ENCODE data around the gene NEO1.
"Not testable (repeated sequence)": the region's sequence is repeated elsewhere in the genome, so short reads cannot be mapped to it uniquely, and the experiment has no call there.

Gene NEO1

DNA sequence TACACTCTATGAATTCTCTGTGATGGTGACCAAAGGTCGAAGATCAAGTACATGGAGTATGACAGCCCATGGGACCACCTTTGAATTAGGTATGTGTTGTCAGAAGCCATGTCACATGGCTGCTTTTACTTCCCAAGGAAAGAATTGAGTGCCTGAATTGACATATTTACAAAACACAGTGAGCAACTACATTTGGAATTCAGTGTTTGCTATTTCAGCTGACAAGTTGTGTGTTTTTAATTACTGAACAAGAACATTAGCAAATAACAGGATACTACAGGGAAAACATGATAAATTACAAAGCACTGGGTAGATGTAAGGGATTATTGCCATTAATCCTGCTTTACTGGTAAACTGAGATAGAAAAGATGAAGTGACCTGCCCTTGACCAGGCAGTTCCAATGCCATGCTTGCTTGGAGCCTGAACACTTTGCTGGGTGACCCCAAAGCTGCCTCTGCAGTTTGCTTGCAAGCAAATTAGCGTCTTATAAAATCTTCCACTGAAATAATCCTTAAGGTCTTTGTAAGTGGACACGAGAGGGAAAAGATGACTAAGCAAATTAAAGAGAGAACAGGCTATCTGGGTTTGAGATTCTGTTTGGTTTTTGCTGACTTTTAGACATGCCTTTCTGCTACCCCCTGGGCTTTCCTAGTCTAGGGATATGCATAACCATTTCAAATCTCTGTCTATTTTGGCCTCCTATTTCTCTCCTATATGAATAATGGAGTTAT lies 218.3 kb downstream of the NEO1 start:
- DNase-seq, result no peak

DNA sequence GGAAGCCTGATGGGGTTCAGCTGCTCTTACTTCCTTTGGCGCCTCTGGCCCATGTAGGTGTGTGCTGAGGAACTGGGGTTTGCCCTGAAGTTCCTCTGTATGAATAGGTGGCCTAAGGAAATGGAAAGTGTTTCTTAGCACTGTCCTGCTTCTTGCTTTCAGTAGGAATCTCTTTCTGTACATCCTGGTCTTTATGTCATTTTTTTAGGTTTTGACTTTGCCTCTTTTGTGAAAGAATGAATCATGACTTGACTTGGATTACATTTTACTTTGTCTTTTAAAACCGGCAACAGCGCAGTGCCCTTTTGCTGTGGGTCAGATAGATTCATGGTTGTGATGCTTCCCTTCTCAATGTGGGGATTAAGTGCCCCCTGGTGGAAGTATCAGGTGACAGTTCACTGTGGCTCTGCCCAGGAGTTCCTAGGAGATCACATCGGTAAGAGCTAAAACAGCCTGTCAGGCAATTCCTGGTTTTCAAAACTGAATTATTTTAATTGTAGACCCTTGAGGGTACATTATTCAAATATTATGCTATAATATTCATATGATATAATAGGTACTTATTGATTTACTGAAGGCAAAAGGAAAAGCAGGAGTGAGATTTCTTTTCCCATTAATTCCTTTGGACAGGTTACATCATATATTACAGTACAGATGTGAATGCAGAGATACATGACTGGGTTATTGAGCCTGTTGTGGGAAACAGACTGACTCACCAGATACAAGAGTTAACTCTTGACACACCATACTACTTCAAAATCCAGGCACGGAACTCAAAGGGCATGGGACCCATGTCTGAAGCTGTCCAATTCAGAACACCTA lies 221.1 kb downstream of the NEO1 start:
- DNase-seq, result peak; percentile 38 to 72

DNA sequence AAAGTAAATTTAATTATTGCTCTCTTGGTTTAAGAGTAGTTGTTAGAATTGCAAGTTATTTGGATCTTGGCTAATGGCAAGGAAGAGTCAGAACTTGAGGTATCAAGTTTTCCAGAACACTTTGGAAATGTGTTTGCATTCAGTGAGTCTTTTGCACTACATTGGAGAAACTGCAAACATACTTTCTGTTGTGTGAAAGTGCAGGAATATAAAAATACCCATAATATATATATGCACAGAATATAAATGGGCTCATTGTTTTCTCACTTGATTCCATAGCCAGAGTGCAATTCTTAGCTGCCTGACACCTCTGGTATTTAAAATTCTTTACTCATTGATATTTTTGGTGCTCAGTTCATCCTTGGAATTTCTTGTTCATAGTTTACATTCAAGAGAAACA lies 223.6 kb downstream of the NEO1 start:
- no peak for DNase-seq

DNA sequence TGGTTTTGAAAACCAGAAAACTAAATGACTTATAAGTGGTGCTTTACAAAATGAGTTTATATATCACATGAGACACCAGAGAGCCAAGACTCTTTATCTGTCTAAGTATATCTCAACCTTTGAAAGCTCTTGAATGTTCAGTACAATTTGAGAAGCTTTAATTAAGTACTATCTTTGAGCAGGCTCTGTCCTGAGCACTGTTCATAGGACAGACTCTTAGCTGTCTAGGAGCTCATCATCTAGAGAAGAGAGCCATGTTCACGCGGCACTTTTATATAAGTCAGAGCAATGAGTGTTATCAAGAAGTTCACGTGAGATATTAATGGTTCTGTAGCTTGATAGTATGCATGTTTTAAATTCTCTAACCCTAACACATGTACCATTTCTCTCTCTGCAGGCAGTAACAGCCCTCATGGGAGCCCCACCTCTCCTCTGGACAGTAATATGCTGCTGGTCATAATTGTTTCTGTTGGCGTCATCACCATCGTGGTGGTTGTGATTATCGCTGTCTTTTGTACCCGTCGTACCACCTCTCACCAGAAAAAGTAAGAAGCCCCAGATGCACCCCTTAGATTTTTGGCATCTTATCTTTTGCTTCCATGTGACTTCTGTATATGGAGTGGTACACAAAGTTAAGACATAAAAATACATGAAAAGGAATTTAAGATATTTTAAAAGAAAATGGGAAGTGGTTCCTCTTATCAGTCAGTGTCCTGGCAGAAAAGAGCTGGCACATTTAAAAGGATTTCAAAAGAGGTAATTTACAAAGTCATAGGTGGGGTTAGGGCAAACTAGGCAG lies 230.5 kb downstream of the NEO1 start:
- no peak for DNase-seq

DNA sequence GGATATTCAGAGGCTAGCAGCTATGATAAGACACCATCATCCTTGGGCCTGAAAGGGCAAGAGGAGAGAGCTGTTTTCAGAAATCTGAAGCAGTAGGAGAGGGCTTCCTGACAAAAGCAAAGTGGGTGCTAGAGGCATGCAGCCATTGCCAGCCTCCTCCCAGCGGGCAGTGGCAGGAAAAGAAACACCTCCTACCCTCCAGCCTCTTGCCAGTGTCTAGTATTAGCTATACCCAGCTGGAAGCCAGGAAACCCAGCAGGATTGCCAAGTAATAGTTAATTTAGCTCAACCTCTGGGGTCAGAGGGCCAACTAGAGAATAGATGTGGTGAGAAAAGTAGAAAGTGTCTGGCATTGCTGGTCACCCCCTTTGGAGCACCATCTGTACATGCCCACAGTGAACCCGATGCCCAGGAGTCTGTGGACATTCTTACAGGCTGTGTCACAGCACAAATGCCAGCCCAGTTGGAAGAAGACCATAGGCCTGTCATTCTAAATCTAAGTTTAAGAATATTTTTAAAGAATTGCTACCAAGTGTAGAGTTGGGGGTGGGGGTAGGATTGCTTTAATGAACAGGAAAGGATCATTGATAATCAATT lies 231.2 kb downstream of the NEO1 start:
- no peak for DNase-seq

DNA sequence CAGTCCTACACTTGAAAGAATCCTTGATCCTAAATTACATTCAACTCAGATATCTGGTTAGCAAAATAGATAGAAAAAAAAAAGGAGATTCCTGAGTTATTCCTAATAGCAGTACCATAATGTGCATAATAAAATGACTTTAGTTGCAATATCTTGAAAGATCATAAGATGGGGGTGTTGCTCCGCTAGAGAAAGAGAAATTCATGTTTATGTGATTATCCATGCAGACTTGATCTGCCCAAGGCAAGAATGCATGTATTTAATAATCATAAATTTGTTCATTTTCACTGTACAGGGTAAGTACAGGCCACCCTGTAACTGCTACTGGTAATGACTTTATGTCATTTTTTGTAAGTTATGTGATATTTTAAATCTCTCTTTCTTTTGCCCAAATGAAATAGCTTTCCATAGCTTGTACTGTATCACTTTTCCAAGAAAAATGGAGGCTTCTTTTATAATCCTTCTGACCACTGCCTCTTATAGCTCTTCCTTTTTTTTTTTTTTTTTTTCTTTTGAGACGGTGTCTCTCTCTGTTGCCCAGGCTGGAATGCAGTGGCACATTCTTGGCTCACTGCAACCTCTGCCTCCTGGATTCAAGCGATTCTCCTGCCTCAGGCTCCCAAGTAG lies 231.9 kb downstream of the NEO1 start:
- DNase-seq, result peak in 1 of 2 experiments; percentile 47

DNA sequence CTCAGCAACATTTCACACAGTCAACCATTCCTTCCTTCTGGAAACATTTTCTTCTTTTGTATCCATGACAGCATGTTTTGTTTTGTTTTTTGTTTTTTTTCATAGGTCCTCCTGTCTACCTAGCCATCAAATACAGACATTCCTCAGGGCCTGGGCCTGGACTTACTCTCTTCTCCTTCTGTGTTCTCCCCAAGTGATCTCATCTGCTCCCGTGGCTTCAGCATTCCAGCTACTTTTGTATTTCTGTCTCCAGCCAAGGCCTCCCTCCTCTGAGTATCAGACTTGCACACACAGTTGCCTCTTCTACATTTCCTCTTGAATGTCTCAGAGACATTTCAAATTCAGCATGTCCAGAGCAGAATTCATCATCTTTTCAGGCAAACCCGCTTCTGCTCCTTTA lies 234.0 kb downstream of the NEO1 start:
- no peak for DNase-seq

DNA sequence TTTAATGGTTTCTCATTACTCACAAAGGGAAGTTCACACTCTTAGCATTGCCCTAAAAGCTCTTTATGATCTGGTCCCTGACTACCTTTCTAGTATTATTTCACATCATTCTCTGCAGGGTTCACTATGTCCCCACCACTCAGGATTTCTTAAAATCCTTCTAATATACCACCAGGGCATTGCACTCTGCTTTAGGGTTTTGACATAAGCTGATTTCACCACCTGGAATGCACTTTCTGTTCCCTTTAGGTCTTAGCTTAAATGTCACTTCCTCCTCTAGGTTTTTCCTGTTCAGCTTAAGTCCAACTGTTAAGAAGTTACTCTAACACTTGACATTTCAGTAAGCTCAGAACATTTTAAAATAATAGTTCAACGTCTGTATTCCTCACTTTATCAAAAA lies 234.8 kb downstream of the NEO1 start:
- DNase-seq, result no peak

DNA sequence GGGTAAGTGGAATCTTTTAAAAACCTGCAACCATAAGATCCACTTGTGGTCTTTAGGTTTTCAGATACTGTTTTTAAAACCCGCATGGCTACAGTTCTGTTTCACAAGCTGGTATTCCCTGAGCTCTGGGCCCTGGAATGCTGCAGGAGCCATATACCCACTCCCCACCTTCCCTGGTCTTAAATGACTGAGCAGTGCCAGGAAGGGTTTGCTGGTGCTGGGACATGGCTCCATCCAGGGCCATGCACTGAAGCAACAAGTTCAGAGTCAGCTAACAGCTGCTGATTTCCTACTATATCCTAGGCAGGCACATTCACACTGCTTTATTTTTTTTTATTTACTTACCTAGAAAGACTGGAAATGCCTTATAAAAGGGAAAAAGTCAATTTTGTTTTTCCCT lies 239.2 kb downstream of the NEO1 start:
- no peak for DNase-seq

DNA sequence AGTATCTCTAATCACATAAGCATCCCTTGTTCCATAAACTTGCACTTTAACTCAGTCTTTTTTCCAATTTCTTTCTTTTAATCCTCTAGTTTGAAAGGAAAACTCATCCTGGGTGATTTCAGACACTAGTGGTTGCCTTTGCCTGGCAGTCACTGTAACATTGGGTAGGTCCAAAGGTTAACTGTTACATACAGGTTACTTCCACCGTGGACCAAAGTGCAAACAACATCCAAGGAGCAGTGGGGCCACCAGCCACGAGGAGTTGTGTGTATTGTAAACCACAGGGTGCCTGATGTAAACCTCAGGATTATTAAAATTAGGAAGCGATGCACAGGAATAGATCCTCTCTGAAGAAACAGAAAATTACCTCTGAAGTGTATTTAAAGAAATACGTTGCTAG lies 241.5 kb downstream of the NEO1 start:
- DNase-seq, result no peak

DNA sequence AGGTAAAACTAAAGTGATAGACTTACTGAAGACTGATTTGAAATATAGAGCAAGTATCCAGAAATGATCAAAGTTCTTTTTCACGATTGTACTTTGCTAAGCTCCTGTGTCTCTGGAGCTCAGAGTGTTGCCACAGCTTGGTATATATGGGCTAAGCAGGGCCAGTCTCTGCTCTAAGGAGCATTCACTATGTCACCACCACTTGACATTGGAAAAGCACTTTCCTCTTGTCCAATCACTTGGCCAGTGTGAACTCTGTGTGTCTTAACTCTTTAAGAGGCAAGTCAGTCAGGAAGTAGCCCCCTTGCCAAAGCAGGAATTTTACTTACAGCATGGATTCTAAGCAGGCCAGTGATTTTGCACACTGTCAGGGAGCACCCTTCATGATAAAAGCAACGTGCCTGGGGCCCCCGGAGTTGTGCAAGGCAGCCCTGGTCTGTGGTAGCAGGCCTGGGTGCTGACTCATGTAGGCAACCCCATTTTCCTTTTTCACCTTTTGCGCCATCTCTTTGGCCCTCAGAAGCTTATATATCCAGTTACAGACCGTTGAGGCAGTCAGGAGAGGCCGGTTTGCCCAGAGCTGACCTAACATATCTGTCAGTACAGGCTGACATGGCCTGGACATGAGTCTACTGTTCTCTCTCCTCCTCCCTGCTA lies 243.5 kb downstream of the NEO1 start:
- DNase-seq, result no peak

DNA sequence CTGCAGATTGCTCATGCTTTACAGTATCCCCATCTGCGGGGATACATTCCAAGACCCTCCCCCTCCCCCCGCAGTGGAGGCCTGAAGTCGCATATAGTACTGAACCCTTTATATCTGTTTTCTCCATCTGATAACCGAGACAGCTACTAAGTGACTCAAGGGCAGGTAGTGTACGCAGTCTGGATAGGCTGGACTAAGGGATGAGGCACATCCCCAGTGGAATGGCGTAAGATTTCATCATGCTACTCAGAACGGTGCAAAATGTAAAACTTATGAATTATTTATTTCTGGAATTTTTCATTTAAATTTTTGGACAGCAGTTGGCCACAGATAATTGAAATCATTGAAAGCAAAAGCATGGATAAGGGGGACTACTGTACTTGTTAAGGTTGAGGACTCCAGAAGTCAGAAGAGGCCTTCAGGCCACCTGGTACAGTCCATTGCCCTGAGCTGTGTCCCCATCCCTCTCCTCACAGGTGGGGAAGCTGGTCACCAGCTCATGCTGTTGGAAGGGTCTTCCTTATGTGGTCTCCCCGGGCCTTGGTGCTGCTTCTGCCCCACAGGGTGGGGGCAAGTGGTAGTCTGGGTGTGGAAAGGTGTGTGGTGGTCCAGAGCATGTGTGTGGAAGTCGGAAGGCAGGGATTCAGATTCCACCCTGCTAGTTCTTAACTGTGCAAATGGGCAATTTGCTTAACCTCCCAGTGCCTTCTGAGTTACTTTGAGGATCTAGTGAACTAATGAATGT lies 244.5 kb downstream of the NEO1 start:
- DNase-seq, result no peak

DNA sequence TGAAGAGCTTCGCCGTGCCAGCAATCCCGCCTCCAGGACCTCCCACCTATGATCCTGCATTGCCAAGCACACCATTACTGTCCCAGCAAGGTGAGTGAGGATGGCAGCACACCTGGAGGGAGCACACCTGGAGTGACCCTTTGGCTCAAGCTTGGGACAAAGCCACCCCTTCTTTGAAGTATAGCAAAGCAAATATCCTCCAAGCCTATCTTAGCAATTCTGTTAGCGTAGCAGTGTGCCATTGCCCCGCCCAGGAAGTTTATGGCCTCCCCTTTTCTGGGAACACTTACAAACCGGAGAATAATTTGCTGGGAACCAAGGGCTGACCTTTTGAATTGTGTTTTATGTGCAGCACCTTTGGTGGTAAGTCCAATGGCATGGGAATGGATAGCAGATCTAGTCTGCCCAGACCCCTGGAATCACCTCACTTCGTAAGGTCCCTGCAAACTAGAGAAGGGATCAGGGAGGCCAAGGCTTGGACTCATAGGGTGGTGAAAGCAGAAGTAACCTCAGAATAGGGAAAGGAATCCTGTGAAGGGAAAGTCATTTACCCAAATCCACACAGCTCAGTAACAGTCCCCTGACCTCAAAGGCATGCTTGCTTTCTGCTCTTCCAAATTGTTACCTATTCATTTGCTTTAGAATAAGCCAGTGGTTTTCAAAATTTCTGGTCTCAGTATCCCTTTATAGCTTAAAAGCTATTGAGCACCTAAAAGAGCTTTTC lies 246.4 kb downstream of the NEO1 start:
- DNase-seq, result no peak

DNA sequence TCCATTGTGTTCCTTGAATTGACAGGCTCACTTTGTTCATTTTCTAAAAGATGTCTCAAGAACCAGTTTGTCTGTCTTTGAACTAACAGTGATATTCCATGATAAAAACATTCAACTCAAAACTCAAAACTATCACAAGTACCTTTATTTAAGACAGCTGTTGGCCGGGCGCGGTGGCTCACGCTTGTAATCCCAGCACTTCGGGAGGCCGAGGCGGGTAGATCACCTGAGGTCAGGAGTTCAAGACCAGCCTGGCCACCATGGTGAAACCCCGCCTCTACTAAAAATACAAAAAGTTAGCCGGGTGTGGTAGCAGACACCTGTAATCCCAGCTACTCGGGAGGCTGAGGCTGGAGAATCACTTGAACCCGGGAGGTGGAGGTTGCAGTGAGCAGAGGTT lies 248.0 kb downstream of the NEO1 start:
- DNase-seq, result not testable (repeated sequence)

DNA sequence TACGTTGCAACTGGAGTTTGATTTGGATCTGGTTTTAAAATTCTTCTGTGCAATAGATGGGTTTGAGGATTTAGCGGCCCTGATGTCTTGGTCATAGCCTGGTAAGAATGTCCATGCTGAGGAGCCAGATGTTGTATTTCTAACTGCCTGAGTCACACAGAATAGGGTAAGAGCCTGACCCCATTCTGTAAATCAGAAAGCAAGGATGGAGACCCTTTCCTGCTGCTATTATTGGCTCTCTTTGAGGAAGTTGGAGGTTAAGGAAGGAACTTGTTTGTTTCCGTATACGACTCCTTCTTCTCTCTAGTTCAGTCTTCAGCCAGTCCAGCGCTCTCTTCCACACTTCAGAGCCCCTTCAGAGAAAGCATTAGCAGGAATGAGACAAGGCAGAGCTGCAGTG lies 251.4 kb downstream of the NEO1 start:
- no peak for DNase-seq

DNA sequence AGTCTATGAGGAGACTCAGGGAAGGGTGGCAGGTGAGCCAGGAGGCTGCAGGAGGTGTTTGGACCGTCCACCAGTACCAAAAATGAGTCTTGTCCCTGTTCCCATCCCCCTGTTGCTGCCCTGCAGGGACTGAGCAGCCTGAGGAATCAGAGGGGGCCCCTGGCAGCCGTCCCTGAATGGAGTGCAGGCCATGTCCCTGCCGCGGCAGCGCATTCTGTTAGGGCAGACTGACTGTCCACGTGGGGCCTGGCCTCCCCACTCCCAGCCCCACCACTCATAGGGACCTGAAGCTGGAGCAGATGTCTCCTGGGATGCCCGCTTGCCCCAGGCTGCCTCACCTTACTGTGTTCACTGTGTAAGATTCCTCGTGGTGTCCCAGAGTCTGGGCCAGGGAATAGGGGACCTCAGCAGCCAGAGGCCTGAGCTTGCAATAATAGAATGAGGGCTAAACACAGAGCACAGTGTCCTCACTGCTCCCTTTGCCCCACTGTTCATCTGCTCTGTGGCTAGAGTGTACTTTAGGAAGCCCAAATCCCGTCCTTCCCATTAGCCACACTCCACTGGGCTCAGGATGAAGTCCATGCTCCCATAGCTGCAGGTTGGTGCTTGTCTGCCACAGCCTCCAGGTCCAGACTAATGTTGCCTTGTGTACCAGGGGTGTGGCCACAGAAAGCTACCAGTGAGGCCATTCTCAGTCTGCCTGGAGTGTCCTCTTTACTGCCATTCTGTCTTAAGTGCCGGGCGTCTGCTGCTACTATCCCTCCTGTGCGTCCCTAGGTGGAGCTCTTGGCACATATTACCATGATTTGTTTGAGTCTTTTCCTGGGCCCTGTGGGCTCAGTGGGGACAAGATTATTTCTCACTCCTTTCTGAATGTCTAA lies 253.3 kb downstream of the NEO1 start:
- DNase-seq, result peak; percentile 89 to 91

DNA sequence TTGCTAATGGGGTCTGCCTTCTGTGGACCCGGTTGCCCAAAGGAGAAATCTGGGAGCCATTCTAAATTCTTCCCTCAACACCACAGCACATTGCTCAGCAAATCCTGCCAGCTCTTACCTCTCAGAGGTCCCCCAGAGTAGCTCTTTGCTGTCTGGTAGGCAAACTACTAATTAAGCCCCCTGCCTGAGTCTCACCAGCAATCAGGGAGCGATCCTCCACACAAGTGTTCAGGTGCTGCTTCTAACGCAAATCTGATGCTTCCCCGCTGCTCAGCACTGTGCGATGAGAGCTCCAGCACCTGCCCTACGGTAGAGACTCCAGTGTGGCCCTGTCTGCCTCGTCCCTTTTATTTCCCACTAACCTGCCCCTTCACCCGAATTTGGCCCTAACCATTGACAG lies 256.0 kb downstream of the NEO1 start:
- DNase-seq, result no peak

DNA sequence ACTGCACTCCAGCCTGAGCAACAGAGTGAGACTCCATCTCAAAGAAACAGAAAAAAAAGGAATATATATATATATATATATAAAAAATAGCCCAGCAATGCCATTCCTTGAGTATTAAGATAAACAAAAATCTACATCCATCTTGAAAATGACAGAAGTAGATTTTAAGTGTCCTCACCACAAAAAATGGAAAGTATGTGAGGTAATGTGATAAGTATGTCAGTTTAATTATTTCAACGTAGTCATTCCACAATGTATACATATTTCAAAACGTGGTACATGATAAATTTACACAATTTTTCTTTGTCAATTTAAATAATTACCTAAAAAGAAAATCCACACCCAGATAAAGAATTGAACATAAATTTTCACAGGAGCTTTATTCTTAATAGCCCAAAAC lies 261.6 kb downstream of the NEO1 start:
- no peak for DNase-seq

DNA sequence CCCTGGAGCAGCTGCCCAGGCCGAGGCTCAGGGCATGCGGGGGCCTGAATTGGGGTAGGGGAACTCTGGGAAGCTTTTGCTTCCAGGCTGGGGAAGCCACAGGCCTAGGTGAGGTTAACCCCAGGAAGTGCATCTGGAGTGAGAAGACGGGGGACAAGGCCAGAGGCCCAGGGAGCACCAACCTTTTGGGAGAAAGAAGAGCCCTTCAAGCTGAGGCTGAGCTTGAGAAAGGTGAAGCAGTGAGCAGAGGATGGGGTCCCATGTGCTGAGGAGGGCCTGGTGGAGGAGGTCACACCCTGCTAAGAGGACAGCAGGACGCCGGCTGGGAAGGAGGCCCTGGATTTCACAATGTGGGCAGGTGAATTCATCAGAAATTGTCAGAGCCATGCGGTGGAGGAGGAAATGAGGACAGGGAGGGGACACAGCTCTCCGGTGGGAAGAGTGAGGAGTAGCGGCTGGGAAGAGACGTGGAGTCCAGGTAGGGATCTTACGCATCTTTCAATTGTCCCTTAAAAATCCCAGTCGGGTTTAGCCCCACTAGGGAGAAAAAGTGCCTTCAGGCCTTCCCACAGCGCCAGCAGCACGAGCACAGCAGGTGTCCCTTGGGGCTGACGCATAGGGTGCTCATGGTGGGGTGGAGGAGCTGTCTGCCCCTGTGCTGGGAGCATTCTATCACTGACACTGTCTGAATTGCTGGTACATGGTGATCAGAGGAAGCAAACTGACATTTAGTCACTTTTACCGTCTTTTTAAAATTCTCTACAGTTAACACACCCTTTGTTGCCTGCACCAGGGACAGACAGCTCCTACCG lies 265.6 kb downstream of the NEO1 start:
- DNase-seq, result no peak

All from NCI-H524 (cell line).